Activated T-helper 1 cell treated with anti-CD3 and anti-CD28 coated beads, Interleukin-12 subunit alpha, Interleukin-12 subunit beta, Interleukin-2, Interleukin-4 antibody, amounts not matched to agents 30 ng/mL and 10 ng/mL and 1 ng/mL, durations not matched to agents 14 hours and 24 hours and 36 hours (primary cell): ENCODE data around the gene ARPC4. TPM values are rescaled to one million over a fixed set of nuclear protein-coding genes. Genes with fewer than 3 reads are reported as not detected.

Experiments used
- DNase-seq: peaks from one replicate; pipeline ENCODE4 v3.0.0; 2021; ENCODE audit warnings: low spot score
- H3K27ac Mint-ChIP-seq: one replicate; pipeline ENCODE4 v1.8.0; 2021; ENCODE audit warnings: mild to moderate bottlenecking, mixed read lengths
- H3K27me3 Mint-ChIP-seq: one replicate; pipeline ENCODE4 v1.8.0; 2022; ENCODE audit warnings: mild to moderate bottlenecking, moderate library complexity, mixed read lengths; ENCODE audit not compliant: insufficient read depth
- H3K36me3 Mint-ChIP-seq: one replicate; pipeline ENCODE4 v1.8.0; 2021; ENCODE audit warnings: low read depth, mixed read lengths
- H3K4me1 Mint-ChIP-seq: one replicate; pipeline ENCODE4 v1.8.0; 2021; ENCODE audit warnings: low read depth, mixed read lengths
- H3K4me3 Mint-ChIP-seq: one replicate; pipeline ENCODE4 v1.8.0; 2021; ENCODE audit warnings: mild to moderate bottlenecking, moderate library complexity, mixed read lengths
- H3K9me3 Mint-ChIP-seq: one replicate; pipeline ENCODE4 v1.8.0; 2021; ENCODE audit warnings: mixed read lengths
- intact Hi-C: fragments of 100-400 bp; cut with micrococcal nuclease; formaldehyde crosslinking; loops from one replicate; pipeline ENCODE4 v1.15.1; 2024
- total RNA-seq: library from RNA; stranded (reverse); gene quantifications from 2 replicates; pipeline ENCODE4 v1.2.3, GENCODE V29; 2022

ARPC4 gene
- total RNA-seq: 268 and 273 TPM in 2 replicates

GRCh38 chr3:9792405-9793160 is at the start of gene ARPC4, which contains the start of gene TADA3:
TSS of gene ARPC4 (plus strand) at chr3:9793082. CDS start at chr3:9793122, 40 bp downstream.
TSS of gene TADA3 (minus strand) at chr3:9792473. CDS start at chr3:9791466, 1,007 bp downstream.
- no peaks in the 10 kb centered on the region for H3K9me3 Mint-ChIP-seq
- no peaks in the 10 kb centered on the region for H3K27me3 Mint-ChIP-seq
- peak within 1 kb of the TSS; percentile 99 for H3K4me3 Mint-ChIP-seq
- intact Hi-C loops: loop anchor here (1.0 to 5.0 kb wide), 16 partner anchors 14 to 830 kb away; partner anchors contain the start of genes BRK1, BRPF1, CRELD1 and EMC3
- H3K36me3 Mint-ChIP-seq: peaks cover 49% of the 10 kb centered on the region
- peak within 1 kb of the TSS; percentile 100 for H3K27ac Mint-ChIP-seq
- peak; percentile 89 for DNase-seq
- peaks cover 57% of the 10 kb centered on the region for H3K4me1 Mint-ChIP-seq

DNA sequence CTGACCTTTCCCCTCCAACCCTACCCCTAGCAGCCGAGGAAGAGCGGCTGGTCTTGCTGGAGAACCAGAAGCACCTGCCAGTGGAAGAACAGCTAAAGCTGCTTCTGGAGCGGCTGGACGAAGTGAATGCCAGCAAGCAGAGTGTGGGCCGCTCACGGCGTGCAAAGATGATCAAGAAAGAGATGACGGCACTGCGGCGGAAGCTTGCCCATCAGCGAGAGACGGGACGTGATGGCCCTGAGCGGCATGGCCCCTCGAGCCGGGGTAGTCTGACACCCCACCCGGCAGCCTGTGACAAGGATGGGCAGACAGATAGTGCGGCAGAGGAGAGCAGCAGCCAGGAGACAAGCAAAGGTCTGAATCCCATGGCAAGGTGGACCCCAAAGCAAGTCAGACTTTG is 49.3 kb upstream of the ARPC4 start:
- Mint-ChIP-seq H3K27ac (no peak overlapping the region), H3K9me3 (no peaks in the 10 kb centered on the region), H3K4me3 (no peak overlapping the region)

GRCh38 chr3:9744162-9744561 is 48.7 kb upstream of the ARPC4 start:
- Mint-ChIP-seq H3K4me1 (peaks cover 17% of the 10 kb centered on the region), H3K36me3 (peaks cover 61% of the 10 kb centered on the region), H3K4me3 (no peak overlapping the region), H3K9me3 (no peaks in the 10 kb centered on the region), H3K27me3 (no peaks in the 10 kb centered on the region), H3K27ac (no peak overlapping the region)
- intact Hi-C loops: no loop called here
- DNase-seq: no peak

More for the DNA sequence above, 49.3 kb upstream of the ARPC4 start:
- Mint-ChIP-seq H3K27me3 (no peaks in the 10 kb centered on the region), H3K4me1 (peaks cover 14% of the 10 kb centered on the region), H3K36me3 (peaks cover 66% of the 10 kb centered on the region)
- DNase-seq: no peak
- intact Hi-C loops: no loop called here

DNA sequence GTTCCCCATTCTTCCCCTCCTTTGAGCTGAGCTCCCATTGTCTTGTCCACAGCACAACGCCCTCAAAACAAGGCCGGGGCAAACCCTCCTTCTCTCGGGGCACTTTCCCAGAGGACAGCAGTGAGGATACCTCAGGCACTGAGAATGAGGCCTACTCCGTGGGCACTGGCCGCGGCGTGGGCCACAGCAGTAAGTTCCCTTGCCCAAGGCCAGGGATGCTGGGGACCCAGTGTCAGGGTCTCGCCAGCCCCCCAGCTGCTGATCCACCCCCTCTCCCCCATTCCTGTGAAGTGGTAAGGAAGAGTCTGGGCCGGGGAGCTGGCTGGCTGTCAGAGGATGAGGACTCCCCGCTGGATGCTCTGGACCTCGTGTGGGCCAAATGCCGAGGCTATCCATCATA is 47.4 kb upstream of the ARPC4 start:
- intact Hi-C loops: no loop called here
- H3K36me3 Mint-ChIP-seq: peaks cover 52% of the 10 kb centered on the region

GRCh38 chr3:9746330-9746729 is 46.6 kb upstream of the ARPC4 start:
- peaks cover 38% of the 10 kb centered on the region for H3K4me1 Mint-ChIP-seq
- H3K9me3 Mint-ChIP-seq: no peaks in the 10 kb centered on the region
- H3K27me3 Mint-ChIP-seq: no peaks in the 10 kb centered on the region
- DNase-seq: no peak
- no peak overlapping the region for H3K27ac Mint-ChIP-seq
- H3K4me3 Mint-ChIP-seq: no peak overlapping the region
- intact Hi-C loops: no loop called here
- peaks cover 48% of the 10 kb centered on the region for H3K36me3 Mint-ChIP-seq

More for the DNA sequence above, 47.4 kb upstream of the ARPC4 start:
- no peak overlapping the region for H3K27ac Mint-ChIP-seq
- peaks cover 30% of the 10 kb centered on the region for H3K4me1 Mint-ChIP-seq
- no peak for DNase-seq
- no peaks in the 10 kb centered on the region for H3K9me3 Mint-ChIP-seq
- H3K27me3 Mint-ChIP-seq: no peaks in the 10 kb centered on the region
- H3K4me3 Mint-ChIP-seq: no peak overlapping the region

GRCh38 chr3:9747267-9747666 is 45.6 kb upstream of the ARPC4 start:
- Mint-ChIP-seq H3K27ac (peak overlapping the region; percentile 58), H3K27me3 (no peaks in the 10 kb centered on the region), H3K4me1 (peaks cover 47% of the 10 kb centered on the region), H3K9me3 (no peaks in the 10 kb centered on the region), H3K36me3 (peaks cover 54% of the 10 kb centered on the region), H3K4me3 (no peak overlapping the region)
- no peak for DNase-seq
- intact Hi-C loops: no loop called here

DNA sequence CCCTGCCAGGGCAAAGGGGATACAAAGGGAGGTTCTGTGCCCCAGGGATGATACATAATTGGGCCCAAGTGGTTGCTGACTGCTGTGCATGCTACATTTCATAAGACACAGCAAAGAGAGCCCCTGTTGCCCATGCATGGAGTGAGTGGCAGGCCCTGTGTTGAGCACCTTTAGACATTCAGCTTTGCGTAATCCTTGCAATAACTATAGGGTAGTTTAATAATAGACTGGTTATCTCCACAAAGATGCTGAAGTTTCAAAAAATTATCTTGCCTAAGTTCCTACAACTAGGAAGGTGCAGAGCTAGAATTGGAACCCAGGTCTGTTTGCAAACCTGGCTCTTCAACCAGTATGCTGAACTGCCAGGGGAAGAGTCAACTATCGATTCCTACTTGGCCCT is 44.9 kb upstream of the ARPC4 start:
- H3K27ac Mint-ChIP-seq: no peak overlapping the region
- no peaks in the 10 kb centered on the region for H3K27me3 Mint-ChIP-seq
- no peaks in the 10 kb centered on the region for H3K9me3 Mint-ChIP-seq
- H3K4me3 Mint-ChIP-seq: peak overlapping the region; percentile 25
- peaks cover 47% of the 10 kb centered on the region for H3K4me1 Mint-ChIP-seq
- DNase-seq: no peak
- intact Hi-C loops: no loop called here
- H3K36me3 Mint-ChIP-seq: peaks cover 55% of the 10 kb centered on the region

- Mint-ChIP-seq H3K27ac (peak overlapping the region; percentile 95), H3K36me3 (peaks cover 49% of the 10 kb centered on the region), H3K27me3 (no peaks in the 10 kb centered on the region), H3K9me3 (no peaks in the 10 kb centered on the region), H3K4me1 (peaks cover 55% of the 10 kb centered on the region), H3K4me3 (peak overlapping the region; percentile 96)
- DNase-seq: no peak
- intact Hi-C loops: loop anchor here (1.0 kb wide), 3 partner anchors 18 to 141 kb away; partner anchors contain the start of genes BRPF1 and JAGN1
These were observed 43.6 kb upstream of the ARPC4 start for GRCh38 chr3:9749296-9749644.

GRCh38 chr3:9749645-9750555 is 43.0 kb upstream of the ARPC4 start, which contains the start of gene OGG1:
TSS of gene OGG1 (plus strand) at chr3:9749952. CDS start at chr3:9750287, 335 bp downstream.
- H3K27me3 Mint-ChIP-seq: no peaks in the 10 kb centered on the region
- intact Hi-C loops: loop anchor here (1.0 to 5.0 kb wide), 12 partner anchors 19 to 353 kb away; partner anchors contain the start of genes BRPF1, CAMK1, CRELD1 and EMC3
- H3K27ac Mint-ChIP-seq: peak within 1 kb of the TSS; percentile 95
- no peaks in the 10 kb centered on the region for H3K9me3 Mint-ChIP-seq
- peak within 1 kb of the TSS; percentile 96 for H3K4me3 Mint-ChIP-seq
- H3K4me1 Mint-ChIP-seq: peaks cover 61% of the 10 kb centered on the region
- peak; percentile 96 for DNase-seq
- peaks cover 49% of the 10 kb centered on the region for H3K36me3 Mint-ChIP-seq

- peaks cover 46% of the 10 kb centered on the region for H3K36me3 Mint-ChIP-seq
- intact Hi-C loops: loop anchor here (1.0 to 5.0 kb wide), 9 partner anchors 19 to 353 kb away; partner anchors contain the start of genes CAMK1, CRELD1, EMC3 and FANCD2
- no peak for DNase-seq
- no peaks in the 10 kb centered on the region for H3K27me3 Mint-ChIP-seq
- H3K27ac Mint-ChIP-seq: peak overlapping the region; percentile 95
- H3K9me3 Mint-ChIP-seq: no peaks in the 10 kb centered on the region
- peaks cover 63% of the 10 kb centered on the region for H3K4me1 Mint-ChIP-seq
- peak overlapping the region; percentile 96 for H3K4me3 Mint-ChIP-seq
These were observed 42.1 kb upstream of the ARPC4 start for GRCh38 chr3:9750556-9751411.

GRCh38 chr3:9754678-9755077 is 38.2 kb upstream of the ARPC4 start:
- no peaks in the 10 kb centered on the region for H3K9me3 Mint-ChIP-seq
- peak overlapping the region; percentile 46 for H3K27ac Mint-ChIP-seq
- H3K27me3 Mint-ChIP-seq: no peaks in the 10 kb centered on the region
- peak overlapping the region; percentile 37 for H3K4me3 Mint-ChIP-seq
- peaks cover 42% of the 10 kb centered on the region for H3K4me1 Mint-ChIP-seq
- DNase-seq: no peak
- H3K36me3 Mint-ChIP-seq: peaks cover 47% of the 10 kb centered on the region
- intact Hi-C loops: loop anchor here (5.0 kb wide), 1 partner anchor 233 kb away; the partner anchor contains the start of gene EMC3

DNA sequence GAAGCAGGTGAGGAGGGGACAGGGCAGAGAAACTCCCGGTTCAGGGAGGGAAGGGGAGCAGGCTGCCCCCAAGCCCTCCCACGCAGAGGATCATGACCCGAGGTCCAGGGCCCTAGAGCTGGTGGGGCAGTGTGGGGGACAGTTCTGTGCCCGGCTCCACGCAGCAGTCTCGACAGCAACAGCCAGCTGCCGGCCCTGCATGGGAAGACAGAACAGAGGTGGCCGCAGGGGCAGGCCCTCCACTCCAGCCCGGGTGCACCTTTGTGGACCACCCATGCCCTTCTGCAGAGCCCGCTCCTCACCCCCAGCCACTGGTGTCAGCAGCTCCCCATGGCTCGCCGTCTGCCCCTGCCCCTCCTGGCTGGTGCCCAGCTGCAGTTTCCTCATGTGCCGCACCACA is 35.5 kb upstream of the ARPC4 start:
- Mint-ChIP-seq H3K36me3 (peaks cover 59% of the 10 kb centered on the region), H3K9me3 (no peaks in the 10 kb centered on the region), H3K4me1 (peaks cover 17% of the 10 kb centered on the region), H3K27me3 (no peaks in the 10 kb centered on the region), H3K4me3 (no peak overlapping the region), H3K27ac (no peak overlapping the region)
- DNase-seq: no peak
- intact Hi-C loops: no loop called here
